Naive B cell (primary cell): Measurements from ENCODE around the gene GIPC3. TPM values are rescaled to one million over a fixed set of nuclear protein-coding genes. Genes with fewer than 3 reads are reported as not detected.
A peak's percentile ranks its signal among the peaks of the same experiment; 100 is the strongest.
"Not testable (repeated sequence)": the region's sequence is repeated elsewhere in the genome, so short reads cannot be mapped to it uniquely, and the experiment has no call there.

Experiments used
- ATAC-seq, 2 donors: fragments of 150-1000 bp; cut with Tn5 transposase; 2 replicates each; pipeline ENCODE4 v1.10.0; 2021; ENCODE audit warnings: low read depth in 2 of 2, mild to moderate bottlenecking in 2 of 2, moderate library complexity in 2 of 2
- DNase-seq: peaks from one replicate; pipeline ENCODE4 v3.0.0; 2022
- H3K27ac Mint-ChIP-seq, 6 donors: one replicate each; pipeline ENCODE4 v1.8.0; 2020 to 2022; ENCODE audit warnings: mild to moderate bottlenecking in 6 of 6, mixed read lengths in 6 of 6, moderate library complexity in 5 of 6, inconsistent platforms in 2 of 6
- H3K27me3 Mint-ChIP-seq, 3 donors: one replicate each; pipeline ENCODE4 v1.8.0; 2021 to 2022; ENCODE audit warnings: mixed read lengths in 3 of 3, mild to moderate bottlenecking in 1 of 3
- H3K36me3 Mint-ChIP-seq, 2 donors: one replicate each; pipeline ENCODE4 v1.8.0; 2020 to 2022; ENCODE audit warnings: mixed read lengths in 2 of 2, inconsistent platforms in 1 of 2, mild to moderate bottlenecking in 1 of 2
- H3K4me1 Mint-ChIP-seq, 3 donors: one replicate each; pipeline ENCODE4 v1.8.0; 2020 to 2022; ENCODE audit warnings: mixed read lengths in 3 of 3, inconsistent platforms in 1 of 3, mild to moderate bottlenecking in 1 of 3, moderate library complexity in 1 of 3
- H3K4me3 Mint-ChIP-seq, 8 donors: one replicate each; pipeline ENCODE4 v1.8.0; 2020 to 2022; ENCODE audit warnings: mild to moderate bottlenecking in 8 of 8, mixed read lengths in 8 of 8, moderate library complexity in 8 of 8, inconsistent platforms in 2 of 8
- H3K9me3 Mint-ChIP-seq, 7 donors: one replicate each; pipeline ENCODE4 v1.8.0; 2020 to 2022; ENCODE audit warnings: mixed read lengths in 7 of 7, mild to moderate bottlenecking in 5 of 7, inconsistent platforms in 2 of 7, moderate library complexity in 1 of 7
- polyA plus RNA-seq, 6 donors: library from polyadenylated mRNA; unstranded; fragments of 300-500 nt; fragmentation: Illumina TruSeq; gene quantifications; one replicate each; pipeline ENCODE4 v1.2.3, GENCODE V29; 2021; ENCODE audit warnings: low read depth in 6 of 6

The GIPC3 gene
- polyA plus RNA-seq, 6 donors from 2014 or later: 0.06 to 1.0 (median 0.21) TPM; not detected in 1

DNA sequence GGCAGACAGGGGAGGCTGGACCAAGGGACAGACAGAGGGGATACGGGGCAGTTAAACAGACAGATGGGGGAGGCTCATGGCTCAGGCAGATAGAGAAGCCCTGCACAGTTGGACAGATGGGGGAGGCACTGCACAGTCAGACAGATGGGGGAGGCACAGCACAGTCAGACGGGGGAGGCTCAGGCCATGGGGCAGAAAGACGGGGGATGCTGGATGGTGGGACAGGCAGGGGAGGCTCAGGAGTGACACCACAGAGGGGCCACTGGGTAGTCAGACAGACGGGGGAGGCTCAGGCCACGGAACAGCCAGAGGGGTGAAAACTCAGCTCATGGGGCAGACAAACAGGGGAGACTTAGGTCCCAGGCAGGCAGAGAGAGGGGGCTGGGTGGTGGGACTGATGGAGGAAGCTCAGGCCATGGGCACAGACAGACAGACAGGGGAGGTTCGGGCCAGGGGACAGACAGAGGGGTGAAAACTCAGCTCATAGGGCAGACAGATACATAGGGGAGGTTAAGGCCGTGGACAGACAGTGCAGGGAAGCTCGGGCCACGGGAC is 28.8 kb upstream of the GIPC3 start:
- no peak for ATAC-seq
- Mint-ChIP-seq H3K36me3 (no peaks in the 10 kb centered on the region), H3K4me1 (peaks cover 40 to 58% (median 44%) of the 10 kb centered on the region in 3 donors)

DNA sequence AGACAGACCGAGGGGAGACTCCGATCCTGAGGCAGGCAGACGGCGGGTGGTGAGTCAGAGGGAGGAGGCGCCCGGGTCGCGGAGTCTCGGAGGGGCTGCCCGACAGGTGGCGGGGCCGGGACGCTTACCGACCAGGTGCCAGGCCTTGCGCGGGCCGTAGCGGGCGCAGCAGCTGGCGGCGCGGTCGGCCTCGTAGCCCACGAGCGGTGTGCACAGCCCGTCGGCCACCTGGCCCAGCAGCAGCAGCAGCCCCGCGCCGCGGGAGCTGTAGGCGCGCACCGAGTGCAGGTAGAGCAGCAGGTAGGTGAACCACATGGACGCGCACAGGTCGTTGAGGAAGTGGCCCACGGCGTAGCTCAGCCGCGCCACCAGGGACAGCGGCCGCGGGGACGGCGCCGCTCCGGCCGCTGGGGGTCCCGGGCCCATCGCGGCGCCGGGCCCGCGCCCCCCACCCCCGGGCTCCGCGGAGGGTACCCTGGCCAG is 28.3 kb upstream of the GIPC3 start:
- DNase-seq (peak; percentile 49), ATAC-seq (peak; percentile 34)
- H3K36me3 Mint-ChIP-seq: no peaks in the 10 kb centered on the region
- H3K4me1 Mint-ChIP-seq: peaks cover 36 to 53% (median 39%) of the 10 kb centered on the region in 3 donors
- H3K27me3 Mint-ChIP-seq: no peaks in the 10 kb centered on the region
- H3K27ac Mint-ChIP-seq: peak overlapping the region in 5 of 6 donors; percentile 5 to 97 (median 70)
- H3K4me3 Mint-ChIP-seq: peak overlapping the region; percentile 86 to 99 (median 93)
- H3K9me3 Mint-ChIP-seq: no peaks in the 10 kb centered on the region

More for the DNA sequence above, 28.8 kb upstream of the GIPC3 start:
- DNase-seq: no peak
- peak overlapping the region; percentile 86 to 99 (median 93) for H3K4me3 Mint-ChIP-seq
- no peaks in the 10 kb centered on the region for H3K27me3 Mint-ChIP-seq
- H3K27ac Mint-ChIP-seq: peak overlapping the region; percentile 61 to 97 (median 80)
- H3K9me3 Mint-ChIP-seq: no peaks in the 10 kb centered on the region

DNA sequence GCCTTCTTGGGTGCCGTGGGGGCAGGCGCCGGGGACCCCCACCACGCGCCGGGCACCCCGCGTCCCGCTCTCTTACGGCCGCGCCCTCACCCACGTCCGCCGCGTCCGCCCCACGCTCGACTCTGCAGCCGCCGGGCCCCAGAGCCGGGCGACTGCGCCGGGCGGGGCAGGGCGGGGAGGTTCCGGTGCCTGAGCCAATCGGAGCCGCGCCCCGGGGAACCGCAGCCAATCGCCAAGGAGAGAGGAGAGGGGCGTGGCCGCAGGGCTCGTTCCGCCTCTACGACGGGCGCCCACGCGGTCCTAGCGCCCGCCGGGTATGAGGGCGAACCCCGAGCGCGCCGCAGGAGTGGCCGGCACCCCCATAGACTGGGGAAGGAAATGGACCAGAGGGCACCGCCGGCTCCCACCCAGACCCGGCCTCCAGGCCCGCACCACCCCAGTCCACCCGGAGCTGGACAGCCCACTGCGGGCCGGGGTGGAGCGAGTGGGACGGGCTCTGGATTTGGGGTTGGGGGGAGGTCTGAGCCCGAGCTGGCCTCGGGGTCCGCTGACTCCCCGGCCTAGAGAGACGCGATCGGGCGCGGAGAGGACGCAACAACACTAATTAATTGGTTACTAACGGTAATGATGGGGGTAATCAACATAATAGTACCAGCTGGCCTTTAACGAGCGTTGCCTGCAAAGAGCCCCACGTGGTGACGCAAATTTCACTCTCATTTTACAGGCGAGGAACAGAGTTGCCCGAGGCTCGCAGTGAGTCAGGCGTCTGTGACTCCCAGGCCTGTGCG is 27.6 kb upstream of the GIPC3 start, which contains the start of gene MFSD12:
TSS of gene MFSD12 (minus strand) at position 126 of the 788 bp plus-strand sequence. CDS start 183 bp downstream, outside the sequence.
- peak; percentile 87 to 89 for ATAC-seq
- Mint-ChIP-seq H3K27me3 (no peaks in the 10 kb centered on the region), H3K9me3 (no peaks in the 10 kb centered on the region), H3K4me1 (peaks cover 33 to 46% (median 35%) of the 10 kb centered on the region in 3 donors), H3K36me3 (no peaks in the 10 kb centered on the region), H3K27ac (peak within 1 kb of the TSS; percentile 56 to 97 (median 80)), H3K4me3 (peak within 1 kb of the TSS; percentile 86 to 99 (median 93))
- peak; percentile 93 for DNase-seq

- Mint-ChIP-seq H3K9me3 (no peaks in the 10 kb centered on the region), H3K27ac (peak overlapping the region in 2 of 6 donors; percentile 37 to 87), H3K27me3 (no peaks in the 10 kb centered on the region), H3K36me3 (no peaks in the 10 kb centered on the region), H3K4me1 (peaks cover 0 to 2% (median 0%) of the 10 kb centered on the region in 3 donors), H3K4me3 (peak overlapping the region in 1 of 8 donors; percentile 29)
- DNase-seq (no peak), ATAC-seq (no peak)
These were observed 21.4 kb upstream of the GIPC3 start for GRCh38 chr19:3563709-3564524.

- no peaks in the 10 kb centered on the region for H3K9me3 Mint-ChIP-seq
- H3K27me3 Mint-ChIP-seq: no peaks in the 10 kb centered on the region
- H3K36me3 Mint-ChIP-seq: no peaks in the 10 kb centered on the region
- ATAC-seq: no peak
- no peak overlapping the region for H3K4me3 Mint-ChIP-seq
- no peaks in the 10 kb centered on the region for H3K4me1 Mint-ChIP-seq
- DNase-seq: no peak
- H3K27ac Mint-ChIP-seq: no peak overlapping the region
These were observed 20.1 kb upstream of the GIPC3 start for GRCh38 chr19:3565139-3565538.

- H3K27me3 Mint-ChIP-seq, H3K9me3 Mint-ChIP-seq, H3K36me3 Mint-ChIP-seq, ATAC-seq, H3K4me3 Mint-ChIP-seq, H3K27ac Mint-ChIP-seq, DNase-seq: not testable (repeated sequence)
- H3K4me1 Mint-ChIP-seq: peaks cover 12 to 20% (median 14%) of the 10 kb centered on the region in 3 donors
These were observed 15.2 kb upstream of the GIPC3 start for GRCh38 chr19:3570042-3570441.

DNA sequence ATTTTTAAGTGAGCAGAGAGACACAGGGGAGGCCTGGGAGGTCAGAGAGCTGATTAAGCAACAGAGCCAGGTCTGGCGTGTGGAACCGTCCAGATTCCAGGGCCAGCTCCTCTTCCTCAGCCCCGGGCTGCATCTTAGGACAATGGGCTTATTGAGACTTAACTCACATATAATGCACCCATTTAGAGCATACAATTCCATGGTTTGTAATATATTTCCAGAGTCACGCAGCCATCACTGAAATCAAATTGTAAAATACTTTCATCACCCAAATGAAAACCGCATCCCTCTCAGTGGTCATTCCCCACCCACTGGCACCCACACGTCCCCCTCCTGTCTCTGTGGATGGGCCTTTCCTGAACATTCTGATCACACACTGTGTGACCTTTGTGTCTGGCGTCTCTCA is 14.7 kb upstream of the GIPC3 start:
- ATAC-seq: no peak
- peak overlapping the region in 1 of 6 donors; percentile 65 for H3K27ac Mint-ChIP-seq
- H3K4me3 Mint-ChIP-seq: peak overlapping the region in 1 of 8 donors; percentile 37

GRCh38 chr19:3572132-3572854 is 13.0 kb upstream of the GIPC3 start:
- Mint-ChIP-seq H3K9me3 (no peaks in the 10 kb centered on the region), H3K4me1 (peaks cover 20 to 24% (median 21%) of the 10 kb centered on the region in 3 donors), H3K27ac (peak overlapping the region; percentile 33 to 77 (median 61)), H3K4me3 (peak overlapping the region; percentile 73 to 90 (median 86)), H3K36me3 (peaks cover 0 to 7% of the 10 kb centered on the region in 2 donors), H3K27me3 (no peaks in the 10 kb centered on the region)
- DNase-seq (peak; percentile 98), ATAC-seq (peak; percentile 94 to 97)

More for the DNA sequence above, 14.7 kb upstream of the GIPC3 start:
- DNase-seq: no peak
- H3K9me3 Mint-ChIP-seq: no peaks in the 10 kb centered on the region
- H3K27me3 Mint-ChIP-seq: no peaks in the 10 kb centered on the region
- H3K4me1 Mint-ChIP-seq: peaks cover 18 to 24% (median 19%) of the 10 kb centered on the region in 3 donors
- H3K36me3 Mint-ChIP-seq: peaks cover 0 to 7% of the 10 kb centered on the region in 2 donors

DNA sequence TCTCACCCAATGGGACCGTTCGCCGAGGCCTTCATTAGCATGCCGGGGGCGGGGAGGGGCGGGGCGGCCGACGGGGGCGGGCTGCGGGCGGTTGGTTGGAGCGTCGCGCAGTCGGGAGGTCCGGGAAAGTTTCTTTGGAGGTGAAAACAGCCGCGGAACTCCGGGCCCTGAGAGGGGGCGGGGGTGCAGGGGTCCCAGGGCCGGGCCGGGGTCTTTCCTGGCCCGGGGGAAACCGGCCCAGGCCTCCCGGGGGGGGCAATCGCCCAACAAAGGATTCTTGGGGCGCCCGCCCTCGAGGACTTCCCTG is 12.5 kb upstream of the GIPC3 start, which contains the start of gene HMG20B:
TSS of gene HMG20B (plus strand) at position 90 of the 307 bp plus-strand sequence. CDS start 366 bp downstream, outside the sequence.
- peak within 1 kb of the TSS; percentile 33 to 77 (median 72) for H3K27ac Mint-ChIP-seq
- ATAC-seq: no peak
- peak within 1 kb of the TSS; percentile 74 to 92 (median 86) for H3K4me3 Mint-ChIP-seq
- H3K4me1 Mint-ChIP-seq: peaks cover 20 to 24% (median 21%) of the 10 kb centered on the region in 3 donors
- H3K27me3 Mint-ChIP-seq: no peaks in the 10 kb centered on the region
- no peaks in the 10 kb centered on the region for H3K9me3 Mint-ChIP-seq
- DNase-seq: no peak
- peaks cover 0 to 7% of the 10 kb centered on the region in 2 donors for H3K36me3 Mint-ChIP-seq

DNA sequence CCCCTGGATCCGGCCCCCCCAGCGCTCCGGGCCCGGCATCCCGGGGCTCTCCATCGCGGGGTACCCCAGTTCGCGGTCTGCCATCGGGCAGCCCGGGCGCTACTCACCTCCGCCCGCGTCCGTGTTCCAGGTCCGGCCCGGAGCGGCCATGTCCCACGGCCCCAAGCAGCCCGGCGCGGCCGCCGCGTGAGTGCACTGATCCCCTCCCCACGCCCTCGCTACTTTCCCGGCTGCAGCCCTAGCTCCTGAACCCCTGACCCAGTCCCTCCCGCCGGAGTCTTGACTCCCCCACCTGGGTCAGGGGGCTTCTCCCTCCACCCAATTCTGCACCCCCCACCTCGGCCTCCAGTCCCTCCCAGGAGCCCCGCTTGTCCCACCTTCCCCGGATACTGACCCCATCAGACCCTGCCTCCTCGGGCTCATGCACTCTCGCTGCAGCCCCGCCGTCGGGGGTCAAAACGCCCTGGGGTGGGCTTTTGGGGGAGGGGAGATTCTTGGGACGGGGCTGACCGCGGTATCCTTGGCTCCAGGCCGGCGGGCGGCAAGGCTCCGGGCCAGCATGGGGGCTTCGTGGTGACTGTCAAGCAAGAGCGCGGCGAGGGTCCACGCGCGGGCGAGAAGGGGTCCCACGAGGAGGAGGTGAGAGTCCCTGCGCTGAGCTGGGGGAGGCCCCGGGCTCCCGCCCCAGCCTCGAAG is 12.0 kb upstream of the GIPC3 start:
- no peaks in the 10 kb centered on the region for H3K9me3 Mint-ChIP-seq
- peaks cover 0 to 7% of the 10 kb centered on the region in 2 donors for H3K36me3 Mint-ChIP-seq
- peak overlapping the region in 3 of 6 donors; percentile 64 to 75 (median 71) for H3K27ac Mint-ChIP-seq
- DNase-seq (no peak), ATAC-seq (no peak)
- peaks cover 20 to 24% (median 21%) of the 10 kb centered on the region in 3 donors for H3K4me1 Mint-ChIP-seq
- H3K27me3 Mint-ChIP-seq: no peaks in the 10 kb centered on the region
- H3K4me3 Mint-ChIP-seq: peak overlapping the region; percentile 66 to 92 (median 80)

- Mint-ChIP-seq H3K4me1 (peaks cover 20 to 24% (median 21%) of the 10 kb centered on the region in 3 donors), H3K9me3 (no peaks in the 10 kb centered on the region), H3K36me3 (peaks cover 0 to 7% of the 10 kb centered on the region in 2 donors), H3K4me3 (peak overlapping the region; percentile 66 to 92 (median 80)), H3K27ac (peak overlapping the region in 3 of 6 donors; percentile 44 to 71 (median 64)), H3K27me3 (no peaks in the 10 kb centered on the region)
- ATAC-seq (peak in 1 of 2 donors; percentile 7), DNase-seq (peak; percentile 65)
These were observed 11.2 kb upstream of the GIPC3 start for GRCh38 chr19:3573858-3574637.
